Prostate gland (tissue), 2 donors: ENCODE results near the gene SLC50A1.

ENCODE experiments used
- CTCF ChIP-seq, 4 experiments: fragments of 200-600 bp in 2 of 4; fragments of 450-650 bp in 2 of 4; sonication (generic) in 2 of 4; IDR thresholded peaks; 1 replicate in 3 of 4; 2 replicates in 1 of 4; pipeline ENCODE4 v1.5.1; 2016 to 2019; ENCODE audit warnings: antibody characterized with exemption in 4 of 4, mild to moderate bottlenecking in 2 of 4, moderate library complexity in 2 of 4
- POLR2A ChIP-seq: fragments of 450-650 bp; IDR thresholded peaks from one replicate; pipeline ENCODE4 v1.6.1; 2016; ENCODE audit warnings: antibody characterized with exemption, mild to moderate bottlenecking
- POLR2AphosphoS5 ChIP-seq: sonication (generic); formaldehyde crosslinking; IDR thresholded peaks from one replicate; pipeline ENCODE4 v1.6.1; 2017; ENCODE audit warnings: antibody characterized with exemption

GRCh38 chr1:155184835-155185782 is 49.5 kb downstream of the SLC50A1 start:
- TF ChIP-seq POLR2A: no peak
- no peak for TF ChIP-seq CTCF (IDR thresholded peaks at IDR 0.05)
- TF ChIP-seq POLR2AphosphoS5: no peak
